IMR-90 (cell line): Measurements from ENCODE around the gene EFHC2. TPM values are rescaled to one million over a fixed set of nuclear protein-coding genes. Genes with fewer than 3 reads are reported as not detected.

Source experiments
- ATAC-seq: fragments of 200-7000 bp; cut with Tn5 transposase; 2 replicates; pipeline ENCODE4 v1.9.1; 2020; ENCODE audit warnings: low read depth, mild to moderate bottlenecking, moderate library complexity
- BruUV-seq: library from RNA; stranded (reverse); fragments of 400-500 nt; replicated peaks from 2 replicates; lab custom pipeline; 2021; lab: Mats Ljungman, UMichigan
- CTCF ChIA-PET: fragments of 300-600 bp; formaldehyde crosslinking; extraction: SDS; loops from one replicate; lab custom pipeline; 2021; ENCODE audit warnings: antibody characterized with exemption; lab: Yijun Ruan, JAX
- POLR2A ChIA-PET: fragments of 300-600 bp; sonication (Branson Sonifier 250); formaldehyde crosslinking; loops from one replicate; lab custom pipeline; 2022; ENCODE audit warnings: antibody characterized with exemption; ENCODE audit not compliant: unreplicated experiment; lab: Charles Lee
- DNase-seq: peaks from one replicate; pipeline ENCODE4 v3.0.0; 2013
- H2AFZ ChIP-seq: replicated peaks from 2 replicates; pipeline ENCODE3; 2013; ENCODE audit warnings: low read length, mild to moderate bottlenecking; ENCODE audit not compliant: poor library complexity
- H2AK5ac ChIP-seq: 2 replicates; pipeline ENCODE4 v1.6.1; 2013; ENCODE audit warnings: low read depth, low read length, inconsistent platforms
- H2AK9ac ChIP-seq: replicated peaks from 2 replicates; pipeline ENCODE3; 2013; ENCODE audit warnings: mild to moderate bottlenecking, low read depth, low read length, moderate library complexity; ENCODE audit not compliant: poor library complexity
- H2BK120ac ChIP-seq: 2 replicates; pipeline ENCODE4 v1.6.1; 2013; ENCODE audit warnings: low read depth, low read length, inconsistent platforms
- H2BK15ac ChIP-seq: 3 replicates; pipeline ENCODE4 v1.6.1; 2013; ENCODE audit warnings: low read depth, low read length, inconsistent platforms
- H2BK20ac ChIP-seq: 2 replicates; pipeline ENCODE4 v1.6.1; 2013; ENCODE audit warnings: low read depth, mild to moderate bottlenecking, inconsistent platforms, low read length, moderate library complexity
- H2BK5ac ChIP-seq: 2 replicates; pipeline ENCODE4 v1.6.1; 2013; ENCODE audit warnings: mild to moderate bottlenecking, low read depth, low read length, inconsistent platforms; ENCODE audit not compliant: poor library complexity, severe bottlenecking
- H3K14ac ChIP-seq: replicated peaks from 2 replicates; pipeline ENCODE4 v1.6.1; 2013; ENCODE audit warnings: low read depth, low read length, inconsistent platforms
- H3K18ac ChIP-seq: 2 replicates; pipeline ENCODE4 v1.6.1; 2013; ENCODE audit warnings: low read depth, low read length, control low read depth
- H3K23ac ChIP-seq: 2 replicates; pipeline ENCODE4 v1.6.1; 2013; ENCODE audit warnings: low read depth, low read length, inconsistent platforms
- H3K27ac ChIP-seq: 2 replicates; pipeline ENCODE4 v1.5.1; 2013; ENCODE audit warnings: mild to moderate bottlenecking, control low read depth, low read length; ENCODE audit not compliant: insufficient read depth
- H3K27me3 ChIP-seq: 2 replicates; pipeline ENCODE4 v1.6.1; 2013; ENCODE audit warnings: low read length; ENCODE audit not compliant: control insufficient read depth, insufficient read depth
- H3K36me3 ChIP-seq: 2 replicates; pipeline ENCODE4 v1.6.1; 2013; ENCODE audit warnings: low read length, mixed read lengths; ENCODE audit not compliant: control insufficient read depth, insufficient read depth
- H3K4ac ChIP-seq: 2 replicates; pipeline ENCODE4 v1.6.1; 2013; ENCODE audit warnings: low read depth, low read length, inconsistent platforms
- H3K4me1 ChIP-seq: 2 replicates; pipeline ENCODE4 v1.6.1; 2013; ENCODE audit warnings: low read length, mixed read lengths; ENCODE audit not compliant: control insufficient read depth, insufficient read depth
- H3K4me2 ChIP-seq: 2 replicates; pipeline ENCODE4 v1.6.1; 2013; ENCODE audit warnings: low read depth, mild to moderate bottlenecking, control low read depth, low read length, moderate library complexity
- H3K4me3 ChIP-seq: 2 replicates; pipeline ENCODE4 v1.5.1; 2013; ENCODE audit warnings: low read depth, mild to moderate bottlenecking, control low read depth, low read length, moderate library complexity; ENCODE audit not compliant: insufficient read depth
- H3K56ac ChIP-seq: 2 replicates; pipeline ENCODE4 v1.6.1; 2013; ENCODE audit warnings: low read length, inconsistent platforms; ENCODE audit not compliant: insufficient read depth; ENCODE audit errors: extremely low read depth
- H3K79me1 ChIP-seq, 2 experiments: 2 replicates each; pipeline ENCODE4 v1.6.1; 2013; ENCODE audit warnings: low read length in 2 of 2, inconsistent platforms in 1 of 2, low read depth in 1 of 2
- H3K9ac ChIP-seq: 2 replicates; pipeline ENCODE4 v1.6.1; 2013; ENCODE audit warnings: low read depth, low read length, control low read depth
- H3K9me1 ChIP-seq: 2 replicates; pipeline ENCODE4 v1.6.1; 2013; ENCODE audit warnings: low read length, inconsistent platforms; ENCODE audit not compliant: insufficient read depth
- H3K9me3 ChIP-seq: 2 replicates; pipeline ENCODE4 v1.6.1; 2013; ENCODE audit warnings: low read length; ENCODE audit not compliant: control insufficient read depth, insufficient read depth
- H4K20me1 ChIP-seq: 2 replicates; pipeline ENCODE4 v1.6.1; 2013; ENCODE audit warnings: low read length, inconsistent platforms; ENCODE audit not compliant: insufficient read depth
- H4K5ac ChIP-seq: 2 replicates; pipeline ENCODE4 v1.6.1; 2013; ENCODE audit warnings: mild to moderate bottlenecking, low read depth, low read length, control low read depth
- H4K8ac ChIP-seq, 2 experiments: 2 replicates each; pipeline ENCODE4 v1.6.1; 2013; ENCODE audit warnings: low read depth in 2 of 2, low read length in 2 of 2, control low read depth in 1 of 2, inconsistent platforms in 1 of 2
- H4K91ac ChIP-seq: 2 replicates; pipeline ENCODE4 v1.6.1; 2013; ENCODE audit warnings: low read depth, low read length, inconsistent platforms; ENCODE audit not compliant: insufficient read depth
- MAFK ChIP-seq: IDR thresholded peaks from 2 replicates; pipeline ENCODE4 v1.6.1; 2012; ENCODE audit warnings: low read depth, low read length, improper control_type of control experiment
- WGBS, 2 experiments: methylation state at CpG; one replicate each; pipeline versions ENCODE4 v1.1.5 to v1.1.7; 2013; ENCODE audit warnings: missing lambda C conversion rate in 2 of 2; ENCODE audit not compliant: insufficient read length in 1 of 2; ENCODE audit errors: extremely low coverage in 2 of 2; 5-methylcytosine and 5-hydroxymethylcytosine counted together
- dilution Hi-C: fragments of 300-500 bp; cut with HindIII; formaldehyde crosslinking; loops from one replicate; pipeline ENCODE4 v1.14.3; 2018; ENCODE audit warnings: low sequenced_read_pairs; ENCODE audit not compliant: unreplicated experiment
- in situ Hi-C: fragments of 300-500 bp; cut with MboI; formaldehyde crosslinking; loops from 3 replicates; pipeline ENCODE4 v1.14.3; 2019; ENCODE audit warnings: low sequenced_read_pairs, inconsistent platforms, mixed read lengths
- intact Hi-C: fragments of 100-400 bp; cut with micrococcal nuclease; formaldehyde crosslinking; loops from 2 replicates; pipeline ENCODE4 v1.10.0; 2022
- polyA plus RNA-seq, 3 experiments: library from polyadenylated mRNA; depleted of rRNA; stranded (reverse); fragments of >200 nt; gene quantifications; 2 replicates each; pipeline ENCODE4 v1.2.3, GENCODE V29; 2012; ENCODE audit warnings: low replicate concordance in 1 of 3
- total RNA-seq: library from RNA; depleted of rRNA; stranded (reverse); fragments of >200 nt; gene quantifications from 2 replicates; pipeline ENCODE4 v1.2.3, GENCODE V29; 2012

Gene EFHC2
- total and polyA plus RNA-seq, 2 of the 4 experiments (the other 2 are of a cell fraction): 0.18 to 0.24 TPM

DNA sequence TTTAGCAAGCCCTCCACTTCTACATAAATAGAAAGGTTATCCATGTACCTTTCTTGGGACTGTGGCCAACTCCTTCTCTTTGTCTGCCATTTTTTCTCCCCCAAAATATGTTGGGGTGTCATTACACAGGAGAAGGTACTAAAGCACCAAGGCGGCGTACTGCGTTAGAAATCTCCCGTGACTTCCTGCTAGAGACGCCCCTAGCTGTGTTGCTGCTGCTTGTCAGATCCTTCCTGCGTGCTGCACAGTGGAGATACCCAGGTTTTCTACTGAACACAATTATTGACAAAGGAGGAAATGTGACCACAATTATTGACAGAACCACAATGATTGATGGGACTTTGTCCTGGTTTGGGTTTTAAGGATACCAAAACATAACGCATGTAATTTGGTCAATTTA is 97.7 kb downstream of the EFHC2 start:
- TF ChIP-seq MAFK: no peak
- Histone ChIP-seq H2BK20ac (no peak overlapping the region), H3K56ac (no peak overlapping the region), H2AFZ (no peak overlapping the region), H3K9me1 (no peaks in the 10 kb centered on the region), H2BK5ac (no peak overlapping the region), H3K27ac (no peak overlapping the region), H3K27me3 (peaks cover 3% of the 10 kb centered on the region; the same call in 1 of the 2 replicates), H4K5ac (no peak overlapping the region), H3K9ac (no peak overlapping the region), H3K4me3 (no peak overlapping the region), H2BK15ac (no peak overlapping the region), H3K4me2 (no peak overlapping the region), H3K18ac (no peak overlapping the region), H3K36me3 (no peaks in the 10 kb centered on the region), H3K23ac (no peak overlapping the region), H2BK120ac (no peak overlapping the region), H2AK9ac (no peak overlapping the region), H4K20me1 (no peaks in the 10 kb centered on the region), H4K8ac (no peak overlapping the region), H2AK5ac (no peak overlapping the region), H4K91ac (no peak overlapping the region), H3K4me1 (no peaks in the 10 kb centered on the region), H3K14ac (no peak overlapping the region), H3K79me1 (no peaks in the 10 kb centered on the region), H3K9me3 (no peaks in the 10 kb centered on the region), H3K4ac (no peak overlapping the region)
- intact Hi-C loops: loop anchor here (2.0 kb wide), 1 partner anchor 409 kb away; no protein-coding TSS in a partner anchor
- POLR2A ChIA-PET: no interaction called here
- DNase-seq (no peak), ATAC-seq (no peak)
- in situ Hi-C loops: no loop called here
- dilution Hi-C loops: no loop called here
- CTCF ChIA-PET: interaction anchor here (0.6 kb wide), 2 partner anchors 9 to 22 kb away, joined by 3 to 4 read pairs; no protein-coding TSS in a partner anchor
- BruUV-seq: no TSS peak
- WGBS, 2 experiments: no CpG with 5 or more reads among the region's 7 CpGs
